K562 (cell line): ENCODE results near the gene ZBTB26. TPM values are rescaled to one million over a fixed set of nuclear protein-coding genes. Genes with fewer than 3 reads are reported as not detected.

Experiments used
- ATF3 ChIP-seq, 2 experiments: fragments of 450-650 bp in 1 of 2; sonication (generic) in 1 of 2; formaldehyde crosslinking in 1 of 2; IDR thresholded peaks in 1 of 2; conservative IDR thresholded peaks in 1 of 2; 2 replicates each; pipeline versions ENCODE4 v1.6.1 to v1.8.1; 2016 to 2023; ENCODE audit warnings: mild to moderate bottlenecking in 2 of 2, moderate library complexity in 2 of 2, inconsistent platforms in 1 of 2, missing genetic modification reagents in 1 of 2
- CBFA2T3 ChIP-seq: fragments of 450-650 bp; IDR thresholded peaks from 2 replicates; pipeline ENCODE4 v1.6.1; 2017
- CCNT2 ChIP-seq: IDR thresholded peaks from 2 replicates; pipeline ENCODE4 v1.6.1; 2011; ENCODE audit warnings: borderline replicate concordance, low read depth, mild to moderate bottlenecking, moderate library complexity, mixed read lengths, low read length; ENCODE audit not compliant: insufficient read length; ENCODE audit errors: extremely low read depth
- CREM ChIP-seq: IDR thresholded peaks from 2 replicates; pipeline ENCODE4 v1.6.1; 2014; ENCODE audit warnings: antibody characterized with exemption, low read depth
- CXXC5 ChIP-seq: fragments of 250-450 bp; sonication (Bioruptor Pico); IDR thresholded peaks from 2 replicates; pipeline ENCODE4 v1.8.0; 2022; ENCODE audit warnings: inconsistent platforms, mild to moderate bottlenecking, moderate library complexity
- FOXJ3 ChIP-seq: sonication (generic); formaldehyde crosslinking; IDR thresholded peaks from 2 replicates; pipeline ENCODE4 v1.4.0; 2020; ENCODE audit warnings: mild to moderate bottlenecking, missing genetic modification reagents
- KAT2B ChIP-seq: IDR thresholded peaks from one replicate; pipeline ENCODE4 v1.6.1; 2012; ENCODE audit warnings: low read depth, mild to moderate bottlenecking, control low read depth, inconsistent platforms, low read length, moderate library complexity
- KDM5B ChIP-seq: fragments of 200-600 bp; sonication (generic); IDR thresholded peaks from 2 replicates; pipeline ENCODE4 v1.6.1; 2012; ENCODE audit warnings: low read depth, mild to moderate bottlenecking, moderate library complexity, low read length, control low read depth, inconsistent platforms; ENCODE audit not compliant: insufficient replicate concordance
- NKRF ChIP-seq: fragments of 450-650 bp; IDR thresholded peaks from 2 replicates; pipeline ENCODE4 v1.6.1; 2016; ENCODE audit warnings: borderline replicate concordance
- PTBP1 ChIP-seq: fragments of 200-400 bp; formaldehyde crosslinking; IDR thresholded peaks from 2 replicates; pipeline ENCODE4 v1.6.1; 2017; ENCODE audit warnings: low read depth, low read length
- RFX5 ChIP-seq: IDR thresholded peaks from 2 replicates; pipeline ENCODE4 v1.6.1; 2011; ENCODE audit warnings: low read depth, mild to moderate bottlenecking, improper control_type of control experiment, low read length
- SRF ChIP-seq, 2 experiments: fragments of 250-450, 450-650 bp in 1 of 2; sonication (Bioruptor Pico) in 1 of 2; sonication (generic) in 1 of 2; formaldehyde crosslinking; IDR thresholded peaks; 2 replicates each; pipeline versions ENCODE4 v1.5.0 to v1.5.1; 2020 to 2022; ENCODE audit warnings: mild to moderate bottlenecking in 1 of 2, missing genetic modification reagents in 1 of 2
- TAF15 ChIP-seq: fragments of 200-400 bp; formaldehyde crosslinking; IDR thresholded peaks from 2 replicates; pipeline ENCODE4 v1.6.1; 2017; ENCODE audit warnings: mild to moderate bottlenecking, low read depth, low read length, moderate library complexity
- TRIM28 ChIP-seq: fragments of 450-650 bp; IDR thresholded peaks from 2 replicates; pipeline ENCODE4 v1.6.1; 2017
- USF2 ChIP-seq: sonication (generic); formaldehyde crosslinking; IDR thresholded peaks from 2 replicates; pipeline ENCODE4 v1.5.0; 2020; ENCODE audit warnings: missing genetic modification reagents
- ZBTB1 ChIP-seq: sonication (generic); formaldehyde crosslinking; IDR thresholded peaks from 2 replicates; pipeline ENCODE4 v1.8.1; 2023; ENCODE audit warnings: missing genetic modification reagents, low read depth, mild to moderate bottlenecking, borderline replicate concordance
- ZBTB17 ChIP-seq: fragments of 450-650 bp; formaldehyde crosslinking; IDR thresholded peaks from 2 replicates; pipeline ENCODE4 v1.4.0; 2020; ENCODE audit warnings: mild to moderate bottlenecking
- ZBTB8A ChIP-seq: fragments of 450-650 bp; IDR thresholded peaks from 2 replicates; pipeline ENCODE4 v1.6.1; 2018; ENCODE audit warnings: mild to moderate bottlenecking, moderate library complexity; ENCODE audit not compliant: partially characterized antibody
- ZNF197 ChIP-seq: fragments of 200-800 bp; sonication (Bioruptor generic); IDR thresholded peaks from 2 replicates; pipeline ENCODE4 v1.6.1; 2016; ENCODE audit warnings: low read depth, missing genetic modification characterization, missing compliant biosample characterization
- ZNF23 ChIP-seq: fragments of 250-450 bp; sonication (Bioruptor Pico); IDR thresholded peaks from 2 replicates; pipeline ENCODE4 v1.4.0; 2020; ENCODE audit warnings: mild to moderate bottlenecking
- ZNF232 ChIP-seq: sonication (generic); formaldehyde crosslinking; IDR thresholded peaks from 2 replicates; pipeline ENCODE4 v1.8.0; 2022; ENCODE audit warnings: mild to moderate bottlenecking, missing genetic modification reagents
- ZNF766 ChIP-seq: fragments of 200-800 bp; sonication (Bioruptor generic); conservative IDR thresholded peaks from 2 replicates; pipeline ENCODE4 v1.6.1; 2016; ENCODE audit warnings: missing genetic modification characterization, missing compliant biosample characterization
- ZNF785 ChIP-seq: fragments of 250-450 bp; sonication (Bioruptor Pico); IDR thresholded peaks from 2 replicates; pipeline ENCODE4 v1.4.0; 2020; ENCODE audit warnings: mild to moderate bottlenecking
- polyA plus RNA-seq, 8 experiments: library from polyadenylated mRNA; depleted of rRNA in 4 of 8; stranded (reverse) in 5 of 8; unstranded in 3 of 8; fragments of >200 nt; fragmentation: Nextera tagmentation in 2 of 8; fragmentation: Illumina TruSeq in 1 of 8; extraction: Ambion mirVana in 2 of 8; extraction: Trizol in 1 of 8; gene quantifications; 2 replicates each; pipeline versions ENCODE4 v1.2.1 to v1.2.3, GENCODE V29; 2011 to 2014; ENCODE audit warnings: inconsistent platforms in 1 of 8, missing spikeins in 1 of 8
- total RNA-seq, 7 experiments: library from RNA; depleted of rRNA in 6 of 7; stranded (reverse); fragments of >200 nt in 6 of 7; fragmentation: Illumina TruSeq in 2 of 7; extraction: Trizol in 2 of 7; gene quantifications; 2 replicates each; pipeline versions ENCODE4 v1.2.1 to v1.2.3, GENCODE V29; 2011 to 2021; ENCODE audit warnings: low replicate concordance in 1 of 7

Gene ZBTB26
- total and polyA plus RNA-seq, 9 of the 15 experiments (the other 6 are each of a cell fraction or from before 2014, with no cell fraction given) = 2.4 to 20.7 (median 5.0) TPM

GRCh38 chr9:122912964-122913673 lies 18.2 kb downstream of the ZBTB26 start, which contains the start of gene ZBTB6 (continued):
- TF ChIP-seq CREM = peak; percentile 50; the same call in 1 of the 2 replicates
- TF ChIP-seq CCNT2 = no peak
- no peak for TF ChIP-seq CBFA2T3
- no peak for TF ChIP-seq USF2
- TF ChIP-seq FOXJ3 (CRISPR knock-in tag) = no peak
- no peak for TF ChIP-seq ZNF197 (CRISPR knock-in tag)
- TF ChIP-seq PTBP1 = no peak
- no peak; a peak in 1 of 4 replicates for TF ChIP-seq SRF (CRISPR knock-in tag; IDR thresholded peaks at IDR 0.05)
- peak; percentile 48 for TF ChIP-seq KDM5B
- TF ChIP-seq ZNF232 (CRISPR knock-in tag) = no peak
- no peak for TF ChIP-seq RFX5
- TF ChIP-seq ZNF766 (CRISPR knock-in tag) = peak; percentile 64; the same call in 1 of the 2 replicates
- TF ChIP-seq KAT2B = no peak
- TF ChIP-seq ZBTB8A = no peak
- no peak for TF ChIP-seq TAF15
- no peak for TF ChIP-seq ATF3 (IDR thresholded peaks at IDR 0.05)
- TF ChIP-seq ATF3 (CRISPR knock-in tag; conservative IDR thresholded peaks at IDR 0.05) = no peak
- peak; percentile 94 for TF ChIP-seq TRIM28
- no peak for TF ChIP-seq ZBTB17 (CRISPR knock-in tag)
- TF ChIP-seq NKRF = peak; percentile 61; the same call in 1 of the 2 replicates
- 0 out of 2 replicates have a peak, but pooled peaks have one; percentile 64 for TF ChIP-seq ZBTB1 (CRISPR knock-in tag)
- TF ChIP-seq CXXC5 (CRISPR knock-in tag) = peak; percentile 65
- no peak for TF ChIP-seq ZNF785
- no peak for TF ChIP-seq ZNF23
